WERI-Rb-1 (cell line): ENCODE results near the gene TESK1.
A peak's percentile ranks its signal among the peaks of the same experiment; 100 is the strongest.
"Not testable (repeated sequence)": the region's sequence is repeated elsewhere in the genome, so short reads cannot be mapped to it uniquely, and the experiment has no call there.

Experiments
- DNase-seq: peaks from one replicate; pipeline ENCODE4 v3.0.0-alpha.2; 2020
- H3K27ac ChIP-seq: fragments of 250-450 bp; sonication (Bioruptor Pico); 2 replicates; pipeline ENCODE4 v1.5.1; 2020; ENCODE audit warnings: mild to moderate bottlenecking, moderate library complexity
- H3K27me3 ChIP-seq: fragments of 250-450 bp; sonication (Bioruptor Pico); 2 replicates; pipeline ENCODE4 v1.5.1; 2021; ENCODE audit warnings: mild to moderate bottlenecking, low read depth, moderate library complexity; ENCODE audit not compliant: insufficient read depth, severe bottlenecking
- H3K36me3 ChIP-seq: fragments of 250-450 bp; sonication (Bioruptor Pico); 2 replicates; pipeline ENCODE4 v1.5.1; 2020; ENCODE audit warnings: mild to moderate bottlenecking, moderate library complexity
- H3K4me3 ChIP-seq: 2 replicates; pipeline ENCODE4 v1.5.1; 2011; ENCODE audit warnings: low read depth, mild to moderate bottlenecking, control low read depth, low read length
- H3K9me3 ChIP-seq: fragments of 250-450 bp; sonication (Bioruptor Pico); 2 replicates; pipeline ENCODE4 v1.5.1; 2021; ENCODE audit warnings: mild to moderate bottlenecking, moderate library complexity; ENCODE audit not compliant: severe bottlenecking
- TF ChIP-seq, protein P1 (sequence below): IDR thresholded peaks from 2 replicates; pipeline ENCODE4 v1.5.1; 2011; ENCODE audit warnings: low read depth, mild to moderate bottlenecking, control low read depth, inconsistent platforms, low read length

TESK1 gene

GRCh38 chr9:35593581-35593980 is 11.5 kb upstream of the TESK1 start:
- Histone ChIP-seq H3K36me3 (no peaks in the 10 kb centered on the region), H3K27me3 (no peaks in the 10 kb centered on the region), H3K27ac (no peak overlapping the region), H3K9me3 (peaks cover 9% of the 10 kb centered on the region), H3K4me3 (no peak overlapping the region)
- no peak for DNase-seq
- TF ChIP-seq, protein P1, sequence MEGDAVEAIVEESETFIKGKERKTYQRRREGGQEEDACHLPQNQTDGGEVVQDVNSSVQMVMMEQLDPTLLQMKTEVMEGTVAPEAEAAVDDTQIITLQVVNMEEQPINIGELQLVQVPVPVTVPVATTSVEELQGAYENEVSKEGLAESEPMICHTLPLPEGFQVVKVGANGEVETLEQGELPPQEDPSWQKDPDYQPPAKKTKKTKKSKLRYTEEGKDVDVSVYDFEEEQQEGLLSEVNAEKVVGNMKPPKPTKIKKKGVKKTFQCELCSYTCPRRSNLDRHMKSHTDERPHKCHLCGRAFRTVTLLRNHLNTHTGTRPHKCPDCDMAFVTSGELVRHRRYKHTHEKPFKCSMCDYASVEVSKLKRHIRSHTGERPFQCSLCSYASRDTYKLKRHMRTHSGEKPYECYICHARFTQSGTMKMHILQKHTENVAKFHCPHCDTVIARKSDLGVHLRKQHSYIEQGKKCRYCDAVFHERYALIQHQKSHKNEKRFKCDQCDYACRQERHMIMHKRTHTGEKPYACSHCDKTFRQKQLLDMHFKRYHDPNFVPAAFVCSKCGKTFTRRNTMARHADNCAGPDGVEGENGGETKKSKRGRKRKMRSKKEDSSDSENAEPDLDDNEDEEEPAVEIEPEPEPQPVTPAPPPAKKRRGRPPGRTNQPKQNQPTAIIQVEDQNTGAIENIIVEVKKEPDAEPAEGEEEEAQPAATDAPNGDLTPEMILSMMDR: no peak

GRCh38 chr9:35594471-35594870 is 10.6 kb upstream of the TESK1 start:
- no peak for DNase-seq
- Histone ChIP-seq H3K9me3 (peaks cover 9% of the 10 kb centered on the region), H3K27me3 (no peaks in the 10 kb centered on the region)

GRCh38 chr9:35596907-35597306 is 8.2 kb upstream of the TESK1 start:
- not testable (repeated sequence) for H3K27ac ChIP-seq, H3K4me3 ChIP-seq, H3K27me3 ChIP-seq, H3K36me3 ChIP-seq, DNase-seq, H3K9me3 ChIP-seq

More at GRCh38 chr9:35594471-35594870, 10.6 kb upstream of the TESK1 start:
- TF ChIP-seq, protein P1: no peak
- no peaks in the 10 kb centered on the region for H3K36me3 ChIP-seq
- no peak overlapping the region for H3K27ac ChIP-seq
- no peak overlapping the region for H3K4me3 ChIP-seq

DNA sequence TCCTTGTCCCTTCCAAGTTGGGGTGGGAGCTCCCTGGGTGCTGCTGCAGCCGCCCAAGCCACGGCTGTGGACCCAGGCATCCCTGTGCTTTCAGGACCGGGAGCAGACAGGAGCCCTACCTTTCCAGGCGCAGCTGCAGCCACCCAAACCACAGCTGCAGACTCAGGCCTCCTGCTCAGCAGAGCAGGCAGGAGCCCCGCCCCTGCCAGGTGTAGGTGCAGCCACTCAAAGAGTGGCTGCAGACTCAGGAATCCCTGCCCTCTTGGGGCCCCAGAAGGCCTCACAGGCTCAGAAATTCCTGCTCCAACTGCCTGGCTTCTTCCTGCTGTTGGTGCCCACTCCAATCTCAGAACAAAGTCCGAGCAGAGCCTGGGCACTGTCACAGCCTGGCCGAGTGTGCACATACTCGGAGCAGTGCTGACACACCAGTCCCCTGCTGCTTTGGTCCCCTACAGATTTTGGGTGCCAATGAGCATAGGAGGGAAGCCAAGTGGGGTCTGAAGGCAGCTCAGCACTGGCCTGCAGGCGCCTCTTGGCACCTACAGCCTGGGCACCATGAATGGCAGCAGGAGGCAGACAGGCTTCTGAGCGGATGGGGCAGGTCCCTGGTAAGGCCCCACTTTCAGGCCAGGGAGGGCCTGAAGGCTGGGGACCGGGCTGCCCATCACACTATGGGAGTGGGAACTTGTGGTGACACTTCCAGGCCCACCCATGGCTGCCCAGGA is 6.0 kb upstream of the TESK1 start:
- no peak for DNase-seq
- no peaks in the 10 kb centered on the region for H3K27me3 ChIP-seq
- H3K4me3 ChIP-seq: no peak overlapping the region
- TF ChIP-seq, protein P1: no peak
- no peaks in the 10 kb centered on the region for H3K9me3 ChIP-seq
- H3K36me3 ChIP-seq: no peaks in the 10 kb centered on the region
- H3K27ac ChIP-seq: no peak overlapping the region

GRCh38 chr9:35599763-35600604 is 5.1 kb upstream of the TESK1 start:
- H3K4me3 ChIP-seq: no peak overlapping the region
- no peaks in the 10 kb centered on the region for H3K36me3 ChIP-seq
- TF ChIP-seq, protein P1: peak; percentile 41; the same call in 1 of the 2 replicates
- no peaks in the 10 kb centered on the region for H3K9me3 ChIP-seq
- no peaks in the 10 kb centered on the region for H3K27me3 ChIP-seq
- no peak overlapping the region for H3K27ac ChIP-seq
- DNase-seq: no peak

DNA sequence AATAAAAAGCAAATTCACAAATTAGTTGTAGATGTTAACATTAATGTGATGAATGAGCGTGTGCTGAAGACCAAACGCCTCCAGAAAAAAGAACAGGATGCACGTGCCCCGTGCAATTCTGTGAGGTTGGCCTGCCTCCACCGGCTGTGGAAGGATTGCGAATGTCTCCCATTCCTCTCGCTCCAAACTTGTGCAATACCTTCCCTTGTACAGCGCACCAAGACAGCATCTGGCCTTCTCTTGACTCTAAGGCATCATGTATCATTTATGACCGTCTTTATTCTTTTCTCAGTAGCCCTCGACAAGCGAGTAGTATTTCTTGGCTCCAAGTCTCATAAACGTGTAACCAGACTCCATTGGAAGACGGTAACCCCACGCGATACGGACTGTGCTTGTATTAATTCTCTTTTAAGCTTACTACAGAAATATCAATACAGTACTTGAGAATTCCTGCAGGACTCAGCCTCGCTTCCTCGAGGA is 1.5 kb upstream of the TESK1 start:
- no peaks in the 10 kb centered on the region for H3K27me3 ChIP-seq
- H3K27ac ChIP-seq: peak overlapping the region; percentile 71
- peaks cover 19% of the 10 kb centered on the region for H3K36me3 ChIP-seq
- peak; percentile 19 for DNase-seq
- TF ChIP-seq, protein P1: no peak
- H3K9me3 ChIP-seq: no peaks in the 10 kb centered on the region
- H3K4me3 ChIP-seq: peak overlapping the region; percentile 61
